CD14-positive monocyte (primary cell): Measurements from ENCODE around the gene SCAMP3. TPM values are rescaled to one million over a fixed set of nuclear protein-coding genes. Genes with fewer than 3 reads are reported as not detected.

Experiments used
- DNase-seq, 3 donors: peaks; one replicate each; pipeline ENCODE4 v3.0.0-alpha.2; 2011 to 2022
- H2AFZ ChIP-seq: 2 replicates; pipeline ENCODE4 v1.6.0; 2012; ENCODE audit warnings: mild to moderate bottlenecking, low read depth, low read length, inconsistent platforms; ENCODE audit not compliant: insufficient read depth, poor library complexity, severe bottlenecking
- H3K27ac ChIP-seq, 2 donors: 1 replicate in 1 of 2; 2 replicates in 1 of 2; pipeline ENCODE4 v1.5.1; 2012 to 2013; ENCODE audit warnings: low read length in 2 of 2, control low read depth in 1 of 2, inconsistent platforms in 1 of 2, low read depth in 1 of 2, mild to moderate bottlenecking in 1 of 2
- H3K27me3 ChIP-seq, 2 donors: one replicate each; pipeline versions ENCODE4 v1.6.0 to v1.6.1; 2011 to 2013; ENCODE audit warnings: low read length in 2 of 2; ENCODE audit not compliant: control insufficient read depth in 2 of 2, insufficient read depth in 2 of 2
- H3K36me3 ChIP-seq, 2 donors: replicated peaks in 1 of 2; 1 replicate in 1 of 2; 2 replicates in 1 of 2; pipeline versions ENCODE4 v1.5.1 to v1.6.1; 2012 to 2013; ENCODE audit warnings: low read length in 2 of 2, control low read depth in 1 of 2, inconsistent platforms in 1 of 2, mild to moderate bottlenecking in 1 of 2; ENCODE audit not compliant: insufficient read depth in 2 of 2, control insufficient read depth in 1 of 2
- H3K4me1 ChIP-seq, 2 donors: 1 replicate in 1 of 2; 2 replicates in 1 of 2; pipeline versions ENCODE4 v1.5.1 to v1.6.1; 2012 to 2013; ENCODE audit warnings: low read length in 2 of 2, control low read depth in 1 of 2, inconsistent platforms in 1 of 2, mild to moderate bottlenecking in 1 of 2, moderate library complexity in 1 of 2; ENCODE audit not compliant: insufficient read depth in 2 of 2, control insufficient read depth in 1 of 2
- H3K4me2 ChIP-seq: replicated peaks from 2 replicates; pipeline ENCODE3; 2012; ENCODE audit warnings: low read length, moderate library complexity, mild to moderate bottlenecking; ENCODE audit not compliant: poor library complexity, severe bottlenecking; ENCODE audit errors: extremely low read depth
- H3K4me3 ChIP-seq, 3 experiments: fragments of 200-600 bp in 1 of 3; sonication (generic) in 1 of 3; replicated peaks in 1 of 3; 1 replicate in 2 of 3; 2 replicates in 1 of 3; pipeline ENCODE4 v1.5.1; 2011 to 2013; ENCODE audit warnings: low read length in 3 of 3, mild to moderate bottlenecking in 3 of 3, control low read depth in 2 of 3, low read depth in 2 of 3, inconsistent platforms in 1 of 3, moderate library complexity in 1 of 3
- H3K79me2 ChIP-seq: 2 replicates; pipeline ENCODE4 v1.6.0; 2012; ENCODE audit warnings: mild to moderate bottlenecking, control low read depth, inconsistent platforms, low read length, moderate library complexity; ENCODE audit not compliant: insufficient read depth
- H3K9ac ChIP-seq: 2 replicates; pipeline ENCODE4 v1.6.0; 2017; ENCODE audit warnings: low read length, mild to moderate bottlenecking; ENCODE audit not compliant: insufficient read depth, poor library complexity, severe bottlenecking
- H3K9me3 ChIP-seq, 2 donors: replicated peaks in 1 of 2; 1 replicate in 1 of 2; 2 replicates in 1 of 2; pipeline versions ENCODE4 v1.5.1 to v1.6.1; 2012 to 2013; ENCODE audit warnings: low read length in 2 of 2, control low read depth in 1 of 2; ENCODE audit not compliant: control insufficient read depth in 1 of 2, insufficient read depth in 1 of 2
- H4K20me1 ChIP-seq: 2 replicates; pipeline ENCODE4 v1.6.0; 2012; ENCODE audit warnings: mild to moderate bottlenecking, low read length, control low read depth, moderate library complexity; ENCODE audit not compliant: insufficient read depth
- H3K27ac Mint-ChIP-seq, 7 donors: one replicate each; pipeline ENCODE4 v1.8.0; 2020; ENCODE audit warnings: mild to moderate bottlenecking in 7 of 7, mixed read lengths in 7 of 7, moderate library complexity in 6 of 7, inconsistent platforms in 2 of 7
- H3K27me3 Mint-ChIP-seq, 3 donors: one replicate each; pipeline ENCODE4 v1.8.0; 2021 to 2022; ENCODE audit warnings: low read depth in 3 of 3, mild to moderate bottlenecking in 3 of 3, mixed read lengths in 3 of 3, moderate library complexity in 3 of 3, inconsistent platforms in 1 of 3
- H3K36me3 Mint-ChIP-seq, 2 donors: one replicate each; pipeline ENCODE4 v1.8.0; 2020; ENCODE audit warnings: mixed read lengths in 2 of 2, inconsistent platforms in 1 of 2, mild to moderate bottlenecking in 1 of 2
- H3K4me1 Mint-ChIP-seq: one replicate; pipeline ENCODE4 v1.8.0; 2020; ENCODE audit warnings: mild to moderate bottlenecking, mixed read lengths
- H3K4me3 Mint-ChIP-seq, 2 donors: one replicate each; pipeline ENCODE4 v1.8.0; 2020; ENCODE audit warnings: mild to moderate bottlenecking in 2 of 2, mixed read lengths in 2 of 2, moderate library complexity in 1 of 2
- H3K9me3 Mint-ChIP-seq, 7 donors: one replicate each; pipeline ENCODE4 v1.8.0; 2020 to 2022; ENCODE audit warnings: mixed read lengths in 7 of 7, mild to moderate bottlenecking in 6 of 7, moderate library complexity in 6 of 7, inconsistent platforms in 2 of 7
- CTCF ChIP-seq: fragments of 200-600 bp; IDR thresholded peaks from one replicate; pipeline ENCODE4 v1.8.0; 2022; ENCODE audit warnings: antibody characterized with exemption, mild to moderate bottlenecking
- WGBS: methylation state at CpG from one replicate; pipeline ENCODE4 v1.1.5; 2013; ENCODE audit warnings: missing lambda C conversion rate; ENCODE audit not compliant: insufficient coverage; 5-methylcytosine and 5-hydroxymethylcytosine counted together
- intact Hi-C, 2 donors: fragments of 100-400 bp; cut with micrococcal nuclease; formaldehyde crosslinking; loops; one replicate each; pipeline versions ENCODE4 v1.15.0 to v1.15.1; 2023
- polyA plus RNA-seq, 3 donors: library from polyadenylated mRNA; depleted of rRNA in 1 of 3; unstranded in 2 of 3; stranded (reverse) in 1 of 3; fragments of 300-500 nt in 2 of 3; fragments of >200 nt in 1 of 3; fragmentation: Illumina TruSeq in 2 of 3; gene quantifications; 1 replicate in 2 of 3; 2 replicates in 1 of 3; pipeline ENCODE4 v1.2.3, GENCODE V29; 2012 to 2021

The SCAMP3 gene
- polyA plus RNA-seq, 3 donors = 54.9 to 69.8 (median 64.9) TPM

GRCh38 chr1:155284476-155284875 lies 22.3 kb upstream of the SCAMP3 start:
- no peak for DNase-seq
- Histone ChIP-seq H3K27ac (no peak overlapping the region), H3K27me3 (peaks cover 0 to under 1% of the 10 kb centered on the region in 2 donors), H3K79me2 (no peaks in the 10 kb centered on the region), H4K20me1 (no peaks in the 10 kb centered on the region), H3K36me3 (no peaks in the 10 kb centered on the region), H3K4me1 (no peaks in the 10 kb centered on the region), H3K9ac (no peak overlapping the region), H2AFZ (no peak overlapping the region), H3K4me3 (no peak overlapping the region), H3K9me3 (no peaks in the 10 kb centered on the region), H3K4me2 (no peak overlapping the region)
- Mint-ChIP-seq H3K4me3 (no peak overlapping the region), H3K27ac (no peak overlapping the region), H3K27me3 (peaks cover 0 to 5% (median 5%) of the 10 kb centered on the region in 3 donors), H3K36me3 (no peaks in the 10 kb centered on the region), H3K9me3 (no peaks in the 10 kb centered on the region), H3K4me1 (peaks cover 3% of the 10 kb centered on the region)
- no peak for TF ChIP-seq CTCF
- 99% methylated on average over 11 of the region's 12 CpGs for WGBS
- intact Hi-C loops = no loop called here

GRCh38 chr1:155282488-155283091 lies 20.4 kb upstream of the SCAMP3 start:
- Mint-ChIP-seq H3K4me3 (no peak overlapping the region), H3K4me1 (peaks cover 17% of the 10 kb centered on the region), H3K27ac (peak overlapping the region in 2 of 7 donors; percentile 13 to 36), H3K27me3 (peaks cover 11 to 18% (median 15%) of the 10 kb centered on the region in 3 donors), H3K36me3 (no peaks in the 10 kb centered on the region), H3K9me3 (no peaks in the 10 kb centered on the region)
- Histone ChIP-seq H3K4me3 (no peak overlapping the region), H3K9ac (no peak overlapping the region), H3K9me3 (no peaks in the 10 kb centered on the region), H3K4me1 (peaks cover 8 to 9% of the 10 kb centered on the region in 2 donors), H3K36me3 (no peaks in the 10 kb centered on the region), H3K79me2 (no peaks in the 10 kb centered on the region), H3K27me3 (peaks cover 0 to 19% of the 10 kb centered on the region in 2 donors), H4K20me1 (no peaks in the 10 kb centered on the region), H3K27ac (no peak overlapping the region), H2AFZ (no peak overlapping the region), H3K4me2 (no peak overlapping the region)
- TF ChIP-seq CTCF = no peak
- 91% methylated on average over 16 of the region's 29 CpGs for WGBS
- DNase-seq = no peak
- intact Hi-C loops = no loop called here
